ENCODE measurements around the gene GOLM1.

- TF ChIP-seq ATF3 (CRISPR knock-in tag; conservative IDR thresholded peaks at IDR 0.05): no peak
- no peak for TF ChIP-seq ESRRA (CRISPR knock-in tag; IDR thresholded peaks at IDR 0.05; ENCODE audit: borderline replicate concordance)
- no peak for TF ChIP-seq GABPB1 (CRISPR knock-in tag; IDR thresholded peaks at IDR 0.05)
- no peak for TF ChIP-seq ATF2 (CRISPR knock-in tag; IDR thresholded peaks at IDR 0.05; ENCODE audit: borderline replicate concordance, low read depth)
- TF ChIP-seq USF2 (CRISPR knock-in tag; IDR thresholded peaks at IDR 0.05): no peak
- TF ChIP-seq PRRX2 (CRISPR knock-in tag; IDR thresholded peaks at IDR 0.05): no peak
- no peak for TF ChIP-seq NR1H2 (CRISPR knock-in tag; IDR thresholded peaks at IDR 0.05)
- TF ChIP-seq, protein P1, sequence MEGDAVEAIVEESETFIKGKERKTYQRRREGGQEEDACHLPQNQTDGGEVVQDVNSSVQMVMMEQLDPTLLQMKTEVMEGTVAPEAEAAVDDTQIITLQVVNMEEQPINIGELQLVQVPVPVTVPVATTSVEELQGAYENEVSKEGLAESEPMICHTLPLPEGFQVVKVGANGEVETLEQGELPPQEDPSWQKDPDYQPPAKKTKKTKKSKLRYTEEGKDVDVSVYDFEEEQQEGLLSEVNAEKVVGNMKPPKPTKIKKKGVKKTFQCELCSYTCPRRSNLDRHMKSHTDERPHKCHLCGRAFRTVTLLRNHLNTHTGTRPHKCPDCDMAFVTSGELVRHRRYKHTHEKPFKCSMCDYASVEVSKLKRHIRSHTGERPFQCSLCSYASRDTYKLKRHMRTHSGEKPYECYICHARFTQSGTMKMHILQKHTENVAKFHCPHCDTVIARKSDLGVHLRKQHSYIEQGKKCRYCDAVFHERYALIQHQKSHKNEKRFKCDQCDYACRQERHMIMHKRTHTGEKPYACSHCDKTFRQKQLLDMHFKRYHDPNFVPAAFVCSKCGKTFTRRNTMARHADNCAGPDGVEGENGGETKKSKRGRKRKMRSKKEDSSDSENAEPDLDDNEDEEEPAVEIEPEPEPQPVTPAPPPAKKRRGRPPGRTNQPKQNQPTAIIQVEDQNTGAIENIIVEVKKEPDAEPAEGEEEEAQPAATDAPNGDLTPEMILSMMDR (IDR thresholded peaks at IDR 0.05): no peak
- no peak for TF ChIP-seq E2F4 (CRISPR knock-in tag; IDR thresholded peaks at IDR 0.05; ENCODE audit: borderline replicate concordance, low read depth)
- TF ChIP-seq, protein P2, sequence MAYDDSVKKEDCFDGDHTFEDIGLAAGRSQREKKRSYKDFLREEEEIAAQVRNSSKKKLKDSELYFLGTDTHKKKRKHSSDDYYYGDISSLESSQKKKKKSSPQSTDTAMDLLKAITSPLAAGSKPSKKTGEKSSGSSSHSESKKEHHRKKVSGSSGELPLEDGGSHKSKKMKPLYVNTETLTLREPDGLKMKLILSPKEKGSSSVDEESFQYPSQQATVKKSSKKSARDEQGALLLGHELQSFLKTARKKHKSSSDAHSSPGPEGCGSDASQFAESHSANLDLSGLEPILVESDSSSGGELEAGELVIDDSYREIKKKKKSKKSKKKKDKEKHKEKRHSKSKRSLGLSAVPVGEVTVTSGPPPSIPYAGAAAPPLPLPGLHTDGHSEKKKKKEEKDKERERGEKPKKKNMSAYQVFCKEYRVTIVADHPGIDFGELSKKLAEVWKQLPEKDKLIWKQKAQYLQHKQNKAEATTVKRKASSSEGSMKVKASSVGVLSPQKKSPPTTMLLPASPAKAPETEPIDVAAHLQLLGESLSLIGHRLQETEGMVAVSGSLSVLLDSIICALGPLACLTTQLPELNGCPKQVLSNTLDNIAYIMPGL (CRISPR knock-in tag; IDR thresholded peaks at IDR 0.05): no peak
- TF ChIP-seq, protein P3, sequence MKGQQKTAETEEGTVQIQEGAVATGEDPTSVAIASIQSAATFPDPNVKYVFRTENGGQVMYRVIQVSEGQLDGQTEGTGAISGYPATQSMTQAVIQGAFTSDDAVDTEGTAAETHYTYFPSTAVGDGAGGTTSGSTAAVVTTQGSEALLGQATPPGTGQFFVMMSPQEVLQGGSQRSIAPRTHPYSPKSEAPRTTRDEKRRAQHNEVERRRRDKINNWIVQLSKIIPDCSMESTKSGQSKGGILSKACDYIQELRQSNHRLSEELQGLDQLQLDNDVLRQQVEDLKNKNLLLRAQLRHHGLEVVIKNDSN (CRISPR knock-in tag; IDR thresholded peaks at IDR 0.05): no peak
- no peak for TF ChIP-seq SMAD4 (CRISPR knock-in tag; IDR thresholded peaks at IDR 0.05)
- no peak for TF ChIP-seq CREB1 (CRISPR knock-in tag; IDR thresholded peaks at IDR 0.05)
Measured at GRCh38 chr9:86075132-86076109, 23.9 kb downstream of the GOLM1 start.
